CD4-positive, alpha-beta T cell treated with Interleukin-2 at 100 ng/mL for 4 hours (primary cell): ENCODE results near the gene ITGA3.

Source experiments
- DNase-seq: peaks from one replicate; pipeline ENCODE4 v3.0.0-alpha.2; 2020; ENCODE audit warnings: low spot score

The ITGA3 gene

DNA sequence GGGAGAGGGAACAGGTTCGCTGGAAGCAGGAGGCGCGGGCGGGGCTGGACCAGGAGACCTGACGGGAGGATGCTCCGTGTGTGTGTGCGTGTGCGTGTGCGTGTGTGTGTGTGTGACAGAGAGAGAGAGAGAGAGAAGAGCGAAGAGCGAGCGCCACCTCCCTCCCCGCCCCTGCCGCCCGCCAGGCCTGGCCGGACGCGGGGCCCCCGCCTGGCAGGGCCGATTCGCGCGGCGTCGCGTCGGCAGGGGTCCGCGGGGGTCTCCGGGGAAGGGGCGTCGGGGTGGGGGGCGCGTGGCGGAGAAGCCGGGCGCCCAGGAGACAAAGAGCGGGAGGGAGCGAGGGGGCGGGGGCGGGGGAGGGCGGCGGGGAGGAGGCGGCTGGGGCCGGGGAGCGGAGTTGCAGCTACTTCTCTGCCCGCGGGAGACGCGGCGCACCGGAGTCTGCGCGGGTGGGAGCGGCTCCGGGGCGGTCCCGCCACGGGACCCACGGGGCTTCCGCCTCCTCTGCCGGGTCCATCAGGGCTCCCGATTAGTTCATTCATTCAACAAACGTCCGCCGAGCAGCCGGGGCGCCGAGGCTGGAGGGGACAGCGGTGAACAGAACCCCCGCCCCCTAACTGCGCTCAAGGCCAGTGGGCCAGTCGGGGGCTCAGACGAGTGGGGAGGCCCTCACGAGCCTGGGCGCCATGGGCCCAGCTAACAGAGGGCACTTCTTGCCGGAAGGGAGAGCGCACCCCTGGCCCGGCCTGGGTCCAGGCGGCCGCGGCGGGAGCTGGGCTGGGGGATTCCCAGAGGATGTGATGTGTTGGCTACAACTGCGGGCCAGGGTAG lies 74.0 kb downstream of the ITGA3 start, which contains the start of gene SAMD14:
SAMD14 (minus strand) TSS at position 433 of the 831 bp plus-strand sequence. CDS start 5,201 bp downstream, outside the sequence.
- no peak for DNase-seq

DNA sequence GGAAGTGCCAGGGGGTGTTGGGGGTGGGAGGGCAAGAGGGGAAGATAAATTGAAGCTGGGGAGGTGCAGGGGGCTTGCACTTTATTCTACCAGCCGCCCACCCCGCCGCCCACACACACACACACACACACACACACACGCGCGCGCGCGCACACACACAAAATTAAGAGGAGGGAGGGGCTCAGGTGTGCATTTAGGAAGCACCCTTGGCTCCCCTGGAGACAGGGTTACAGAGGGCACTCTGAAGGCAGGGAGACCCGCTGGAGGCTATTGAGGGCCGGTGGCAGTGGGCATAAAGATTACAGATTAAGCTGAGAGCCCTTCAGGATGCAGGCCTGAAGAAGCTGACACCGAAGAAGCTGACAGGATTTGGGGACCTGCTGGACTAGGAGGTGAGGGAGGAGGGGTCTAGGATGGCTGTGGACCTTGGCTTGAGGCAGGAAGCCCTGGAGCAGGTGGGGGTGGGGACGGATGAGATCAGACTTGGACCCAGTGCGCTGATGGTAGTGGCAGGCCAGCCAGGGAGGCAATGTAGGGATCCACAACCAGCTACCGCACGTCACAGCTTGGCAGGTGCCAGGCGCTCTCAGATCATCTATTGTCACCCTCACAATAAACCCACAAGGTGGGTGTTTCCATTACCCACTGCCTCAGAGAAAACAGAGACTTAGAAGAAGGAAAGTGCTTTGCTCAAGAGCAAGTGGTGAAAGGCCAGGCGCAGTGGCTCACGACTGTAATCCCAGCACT lies 74.8 kb downstream of the ITGA3 start:
- no peak for DNase-seq

DNA sequence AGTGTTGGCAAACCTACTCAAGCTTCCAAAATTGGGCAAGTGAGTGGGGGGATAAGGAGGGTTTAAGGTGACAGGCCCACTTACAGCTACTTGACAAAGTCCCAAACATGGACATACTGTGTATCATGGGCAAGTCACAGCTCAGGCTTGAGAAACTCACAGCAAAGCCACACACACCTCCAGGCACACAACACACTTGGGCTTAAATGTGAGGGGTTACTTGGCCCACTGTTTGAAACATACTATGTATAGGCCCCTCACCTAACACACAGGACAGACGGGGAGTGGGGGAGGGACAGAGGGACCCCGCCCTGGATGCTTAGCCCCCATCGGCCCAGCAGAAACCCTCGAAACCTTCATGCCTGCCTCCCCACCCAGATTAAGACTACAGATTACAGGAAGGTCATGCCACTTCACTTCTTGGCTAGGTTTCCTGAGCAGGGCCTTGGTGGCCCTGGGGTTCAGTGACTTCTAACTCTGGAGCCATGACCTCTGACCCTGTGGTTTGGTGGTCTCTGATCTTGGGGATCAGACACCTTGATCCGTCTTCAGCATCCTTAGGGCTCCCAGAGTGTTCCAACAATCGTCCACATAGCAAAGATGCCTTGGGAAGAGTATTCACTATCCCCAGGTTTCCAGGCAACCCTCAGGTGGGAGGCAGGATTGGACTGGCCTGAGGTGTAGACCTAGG lies 76.3 kb downstream of the ITGA3 start:
- no peak for DNase-seq

DNA sequence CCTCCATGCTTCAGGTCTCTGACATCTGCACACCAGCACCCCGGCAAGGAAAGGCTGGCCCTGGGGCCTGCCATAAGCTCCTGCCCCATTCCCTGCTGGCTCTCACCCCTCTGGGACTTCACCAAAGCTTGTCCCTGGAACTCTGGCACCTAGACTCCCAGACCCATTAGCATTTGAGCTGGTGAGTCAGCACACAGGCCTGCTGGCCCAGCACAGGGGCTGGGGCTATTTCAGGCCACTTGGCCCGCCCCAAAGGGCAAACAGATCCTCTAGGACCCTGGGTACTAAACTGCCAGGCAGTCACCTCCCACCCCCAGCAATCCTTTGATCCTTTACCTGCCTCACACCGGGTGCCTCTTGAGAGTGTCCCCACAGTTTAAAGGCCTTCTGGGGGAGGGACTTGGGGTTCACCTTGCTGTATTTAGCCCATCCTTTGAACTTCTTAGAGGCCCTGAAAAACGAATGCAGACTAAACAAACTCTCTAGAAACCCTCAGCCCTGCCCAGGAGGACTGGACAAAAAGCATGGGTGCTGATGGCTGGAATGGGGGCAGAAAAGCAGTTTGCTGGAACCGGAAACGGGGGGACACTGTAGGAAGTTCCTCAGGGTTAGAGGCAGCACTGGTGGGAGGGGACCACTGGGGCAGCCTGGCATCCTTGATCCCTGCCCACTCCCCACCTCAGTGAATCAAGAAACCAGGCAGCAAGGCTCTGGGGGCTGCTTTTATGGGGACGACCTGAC lies 77.3 kb downstream of the ITGA3 start:
- DNase-seq = no peak

DNA sequence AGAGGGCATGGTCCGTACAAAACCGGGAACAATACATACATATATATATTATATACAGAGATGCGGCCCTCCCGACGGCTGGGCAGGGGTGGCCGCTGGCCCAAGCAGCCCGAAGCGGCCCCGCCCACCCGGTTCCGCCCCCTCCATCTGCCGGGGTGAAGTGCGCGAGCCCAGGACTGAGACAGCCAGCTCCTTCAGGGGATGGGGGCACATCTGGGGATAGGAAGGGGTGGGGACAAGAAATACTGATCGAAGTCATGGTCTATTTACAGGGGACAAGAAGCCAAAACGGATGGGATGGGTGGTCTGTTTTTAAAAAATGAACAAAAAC lies 77.8 kb downstream of the ITGA3 start:
- no peak for DNase-seq

DNA sequence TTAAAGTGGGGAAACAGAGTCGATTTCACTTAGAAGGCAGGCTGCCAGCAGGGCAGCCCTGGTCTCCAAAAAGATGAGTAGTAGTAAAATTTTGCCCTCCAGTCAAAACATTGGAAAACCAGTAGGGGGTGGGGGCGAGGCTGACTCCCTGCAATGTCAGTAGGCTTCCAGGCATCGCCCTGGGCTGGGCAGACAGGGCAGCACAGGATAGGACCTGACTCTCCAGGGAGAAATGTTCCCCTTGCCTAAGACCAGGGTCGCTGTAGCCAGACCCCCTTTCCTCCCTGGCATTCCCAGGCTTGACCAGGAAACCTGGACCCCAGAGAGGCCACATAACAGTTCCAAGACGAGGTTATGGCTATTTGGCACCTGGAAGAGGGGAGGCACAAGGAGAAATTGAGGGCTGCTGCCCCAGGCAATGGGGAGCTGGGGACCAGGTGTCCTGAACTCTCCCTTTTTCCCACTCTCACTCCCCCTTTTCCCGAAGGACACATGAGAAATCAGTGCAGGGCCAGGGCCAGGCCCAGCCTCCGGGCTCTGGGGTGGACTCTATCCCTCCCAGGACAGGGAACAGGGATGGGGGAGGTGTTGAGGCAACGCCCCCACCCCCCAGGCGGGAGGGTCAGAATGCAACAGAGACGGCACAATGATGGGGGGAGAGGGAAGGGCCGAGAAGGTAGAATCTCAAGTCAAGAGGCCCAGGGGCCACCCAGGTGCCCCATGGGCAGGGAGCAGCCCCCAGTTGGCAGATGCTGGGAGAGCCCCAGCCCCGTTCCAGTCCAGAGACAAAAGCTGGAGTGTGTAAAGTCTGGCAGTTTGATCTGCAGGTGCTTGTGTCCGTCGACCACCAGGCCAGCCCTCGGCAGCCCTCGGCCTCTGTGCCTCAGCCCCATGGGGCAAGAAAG lies 78.5 kb downstream of the ITGA3 start:
- no peak for DNase-seq

DNA sequence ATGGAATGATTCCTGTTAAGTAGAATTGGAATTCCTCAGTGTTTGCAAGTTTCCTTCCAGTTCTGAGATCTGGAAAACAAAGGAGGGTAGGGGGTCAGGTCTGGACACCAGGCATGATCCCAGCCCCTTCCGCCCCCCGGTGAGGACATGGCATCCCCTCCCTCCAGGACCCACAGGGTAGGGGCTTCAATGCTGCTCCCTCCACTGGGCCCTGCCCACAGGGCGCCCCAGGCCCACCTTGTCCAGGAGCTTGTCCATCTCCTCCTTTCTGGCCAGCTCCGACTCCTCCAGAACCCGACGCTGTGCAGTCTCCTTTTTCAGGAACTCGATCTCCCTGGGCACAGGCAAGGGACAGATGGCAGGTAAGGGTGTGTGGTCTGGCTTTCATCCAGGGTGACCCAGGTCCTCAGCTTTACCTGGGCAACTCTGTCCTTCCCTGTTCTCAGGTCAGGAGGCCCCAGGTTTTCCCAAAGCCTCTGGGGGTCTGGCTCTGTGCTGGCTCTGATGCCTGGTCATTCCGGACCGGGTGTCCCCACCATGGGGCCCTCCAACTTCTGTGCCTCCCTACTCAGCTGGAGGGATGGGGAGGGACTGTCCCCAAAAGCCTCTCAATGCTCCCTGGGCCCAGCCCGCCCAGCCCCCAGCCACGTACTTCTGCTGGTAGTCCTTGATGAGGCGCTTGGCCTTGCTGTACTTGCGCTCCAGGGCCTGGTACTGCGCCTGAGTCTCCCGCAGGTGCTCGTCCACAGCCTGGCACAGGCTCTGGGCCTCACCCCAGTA lies 79.6 kb downstream of the ITGA3 start:
- DNase-seq = no peak

DNA sequence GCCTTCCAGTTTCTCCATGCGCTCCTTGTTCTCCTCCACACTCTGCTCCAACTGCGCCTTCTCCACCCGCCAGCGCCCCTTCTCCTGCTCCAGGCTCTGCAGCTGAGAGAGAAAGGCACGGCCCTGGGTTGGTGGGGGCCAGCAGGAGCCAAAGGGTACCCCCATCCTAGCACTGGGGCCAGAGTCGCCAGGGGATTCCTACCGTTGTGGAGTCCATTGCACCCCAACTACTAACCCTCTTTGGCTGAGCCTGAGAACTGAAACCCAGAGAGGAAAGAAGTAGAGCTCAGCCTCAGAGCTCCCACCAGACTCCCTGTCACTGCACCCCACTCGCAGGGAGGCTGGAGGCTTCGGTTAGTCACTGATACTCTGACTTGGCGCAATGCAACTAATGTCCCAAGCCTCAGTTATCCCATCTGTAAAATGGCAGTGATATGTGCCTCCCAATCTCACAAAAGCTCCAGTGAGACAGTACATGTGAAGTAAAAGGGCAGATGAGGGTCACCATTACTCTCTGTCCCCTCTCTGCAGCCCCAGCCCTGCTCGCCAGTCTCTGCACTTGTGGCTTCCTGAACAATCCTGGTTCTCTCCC lies 80.3 kb downstream of the ITGA3 start:
- no peak for DNase-seq

DNA sequence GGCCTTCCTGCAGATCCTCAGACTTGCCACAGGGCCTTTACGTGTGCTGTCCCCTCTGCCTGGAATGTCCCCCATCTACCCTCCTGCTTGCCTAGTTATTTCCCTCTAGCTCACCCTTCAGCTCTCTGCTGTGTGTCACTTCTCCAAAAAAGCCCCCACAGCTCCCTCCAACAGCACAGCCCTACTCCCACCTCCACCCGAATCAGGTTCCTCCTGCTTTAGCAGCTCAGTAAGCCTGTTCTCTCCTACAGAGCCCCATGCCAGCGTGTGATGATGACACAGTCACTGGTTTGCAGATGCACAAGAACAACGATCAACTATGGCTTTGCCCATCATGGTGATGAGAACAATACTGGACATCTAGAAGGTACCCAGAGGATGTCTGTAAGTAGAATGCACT lies 81.1 kb downstream of the ITGA3 start:
- no peak for DNase-seq

DNA sequence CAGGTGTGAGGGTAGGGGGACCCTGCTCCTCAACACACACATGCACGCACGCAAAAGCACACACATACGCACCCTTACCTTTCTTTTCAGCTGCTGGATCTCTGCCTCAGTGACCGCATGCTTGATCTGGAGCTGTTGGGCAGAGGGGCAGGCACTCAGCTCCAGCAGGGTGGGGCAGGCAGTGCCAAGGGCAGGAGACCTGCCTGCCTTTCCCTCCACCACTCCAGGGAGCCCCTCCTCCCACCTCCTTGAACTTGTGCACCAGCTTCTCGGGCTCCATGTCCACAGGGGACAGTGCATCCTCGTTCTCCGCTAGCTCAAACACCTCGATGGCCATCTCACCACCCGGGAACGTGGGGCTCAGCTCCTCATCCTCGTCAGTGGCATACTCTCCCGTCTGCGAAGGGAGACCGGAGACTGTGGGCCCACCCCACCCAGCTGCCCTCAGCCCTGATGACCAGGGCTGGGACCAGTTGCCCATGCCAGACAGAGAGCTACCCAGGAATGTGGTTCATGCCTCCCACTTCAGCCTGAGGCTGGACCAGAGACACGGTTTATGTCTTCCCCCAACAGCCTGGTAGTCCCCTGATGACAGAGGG lies 83.4 kb downstream of the ITGA3 start:
- DNase-seq = no peak
